ENCODE results near the gene PTGFRN.

DNA sequence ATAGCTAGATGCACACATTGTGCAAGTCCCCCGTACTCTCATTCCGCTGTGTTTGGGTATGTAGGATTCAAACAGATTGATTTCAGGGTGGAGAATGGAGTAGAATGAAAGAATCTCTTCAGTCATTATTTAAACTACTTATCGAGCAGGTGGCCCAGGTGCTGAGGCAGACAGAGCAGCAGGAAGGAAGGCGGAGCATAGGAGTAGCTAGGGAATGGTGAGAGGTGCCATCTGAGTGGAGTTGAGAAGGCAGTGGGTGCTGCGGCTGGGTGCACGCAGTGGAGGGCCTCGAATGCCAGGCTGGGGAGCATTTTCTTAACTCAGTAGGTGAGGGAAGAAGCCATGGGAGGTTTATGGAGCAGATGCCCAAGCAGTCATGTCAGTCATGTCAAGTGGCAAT lies 46.7 kb downstream of the PTGFRN start:
- TF ChIP-seq FOXM1 (IDR thresholded peaks at IDR 0.05; ENCODE audit: borderline replicate concordance) = no peak
- TF ChIP-seq TARDBP (IDR thresholded peaks at IDR 0.05) = no peak
- no peak for TF ChIP-seq ARNT (IDR thresholded peaks at IDR 0.05)
- no peak for TF ChIP-seq ZNF384 (IDR thresholded peaks at IDR 0.05)
- no peak for TF ChIP-seq SUZ12 (IDR thresholded peaks at IDR 0.05)
- no peak for TF ChIP-seq L3MBTL2 (conservative IDR thresholded peaks at IDR 0.05)
- no peak for TF ChIP-seq FOXA1 (IDR thresholded peaks at IDR 0.05)
- TF ChIP-seq, protein P1, sequence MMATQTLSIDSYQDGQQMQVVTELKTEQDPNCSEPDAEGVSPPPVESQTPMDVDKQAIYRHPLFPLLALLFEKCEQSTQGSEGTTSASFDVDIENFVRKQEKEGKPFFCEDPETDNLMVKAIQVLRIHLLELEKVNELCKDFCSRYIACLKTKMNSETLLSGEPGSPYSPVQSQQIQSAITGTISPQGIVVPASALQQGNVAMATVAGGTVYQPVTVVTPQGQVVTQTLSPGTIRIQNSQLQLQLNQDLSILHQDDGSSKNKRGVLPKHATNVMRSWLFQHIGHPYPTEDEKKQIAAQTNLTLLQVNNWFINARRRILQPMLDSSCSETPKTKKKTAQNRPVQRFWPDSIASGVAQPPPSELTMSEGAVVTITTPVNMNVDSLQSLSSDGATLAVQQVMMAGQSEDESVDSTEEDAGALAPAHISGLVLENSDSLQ (IDR thresholded peaks at IDR 0.05) = no peak
- TF ChIP-seq LEF1 (IDR thresholded peaks at IDR 0.05; ENCODE audit: borderline replicate concordance) = no peak
- TF ChIP-seq BHLHE40 (IDR thresholded peaks at IDR 0.05; ENCODE audit: borderline replicate concordance) = no peak
- no peak for TF ChIP-seq SP1 (IDR thresholded peaks at IDR 0.05)
- no peak for TF ChIP-seq NFRKB (IDR thresholded peaks at IDR 0.05)

Data from HEK293T (cell line).